Mesenchymal stem cell (in vitro differentiated cells and primary cell): ENCODE measurements around the gene SLC9A5.
A peak's percentile ranks its signal among the peaks of the same experiment; 100 is the strongest.

Experiments
- DNase-seq: peaks from one replicate; pipeline ENCODE4 v3.0.0-alpha.2; 2013
- H2AFZ ChIP-seq: one replicate; pipeline ENCODE4 v1.6.1; 2013; ENCODE audit warnings: low read depth, mild to moderate bottlenecking, control low read depth, inconsistent platforms, low read length, moderate library complexity
- H2AK5ac ChIP-seq: 2 replicates; pipeline ENCODE4 v1.6.1; 2013; ENCODE audit warnings: low read length, moderate library complexity, mild to moderate bottlenecking, inconsistent platforms; ENCODE audit not compliant: severe bottlenecking
- H2BK120ac ChIP-seq: one replicate; pipeline ENCODE4 v1.6.1; 2013; ENCODE audit warnings: low read depth, mild to moderate bottlenecking, inconsistent platforms, low read length, moderate library complexity
- H2BK12ac ChIP-seq, 2 experiments: one replicate each; pipeline ENCODE4 v1.6.1; 2013; ENCODE audit warnings: inconsistent platforms in 2 of 2, low read length in 2 of 2, mild to moderate bottlenecking in 2 of 2, moderate library complexity in 2 of 2, control low read depth in 1 of 2
- H2BK15ac ChIP-seq: one replicate; pipeline ENCODE4 v1.6.1; 2013; ENCODE audit warnings: mild to moderate bottlenecking, low read depth, inconsistent platforms; ENCODE audit not compliant: poor library complexity, severe bottlenecking
- H2BK5ac ChIP-seq: 2 replicates; pipeline ENCODE4 v1.6.1; 2013; ENCODE audit warnings: low read depth, mild to moderate bottlenecking, low read length, control low read depth, inconsistent platforms; ENCODE audit not compliant: poor library complexity, severe bottlenecking
- H3K14ac ChIP-seq, 2 experiments: one replicate each; pipeline ENCODE4 v1.6.1; 2013; ENCODE audit warnings: inconsistent platforms in 2 of 2, low read length in 2 of 2, control low read depth in 1 of 2, mild to moderate bottlenecking in 1 of 2, moderate library complexity in 1 of 2
- H3K18ac ChIP-seq, 2 experiments: one replicate each; pipeline ENCODE4 v1.6.1; 2013; ENCODE audit warnings: inconsistent platforms in 2 of 2, low read length in 2 of 2, control low read depth in 1 of 2, low read depth in 1 of 2, mild to moderate bottlenecking in 1 of 2
- H3K23ac ChIP-seq, 2 experiments: one replicate each; pipeline ENCODE4 v1.6.1; 2013; ENCODE audit warnings: inconsistent platforms in 2 of 2, low read length in 2 of 2, mild to moderate bottlenecking in 2 of 2, moderate library complexity in 2 of 2, control low read depth in 1 of 2
- H3K27ac ChIP-seq: 2 replicates; pipeline ENCODE4 v1.5.1; 2013; ENCODE audit warnings: mild to moderate bottlenecking, moderate library complexity, low read length, control low read depth, inconsistent platforms; ENCODE audit not compliant: poor library complexity, severe bottlenecking
- H3K27me3 ChIP-seq, 2 experiments: 2 replicates each; pipeline versions ENCODE4 v1.6.1 to v1.7.0; 2013; ENCODE audit warnings: low read length in 2 of 2, mild to moderate bottlenecking in 2 of 2, moderate library complexity in 2 of 2, control low read depth in 1 of 2, inconsistent platforms in 1 of 2; ENCODE audit not compliant: control insufficient read depth in 1 of 2, insufficient read depth in 1 of 2
- H3K36me3 ChIP-seq, 2 experiments: 2 replicates each; pipeline versions ENCODE4 v1.6.1 to v1.7.0; 2013; ENCODE audit warnings: low read length in 2 of 2, control low read depth in 1 of 2, inconsistent platforms in 1 of 2, low read depth in 1 of 2, mild to moderate bottlenecking in 1 of 2; ENCODE audit not compliant: insufficient read depth in 2 of 2, control insufficient read depth in 1 of 2
- H3K4ac ChIP-seq, 2 experiments: one replicate each; pipeline ENCODE4 v1.6.1; 2013; ENCODE audit warnings: inconsistent platforms in 2 of 2, low read length in 2 of 2, mild to moderate bottlenecking in 2 of 2, moderate library complexity in 2 of 2, control low read depth in 1 of 2, low read depth in 1 of 2
- H3K4me1 ChIP-seq: 2 replicates; pipeline ENCODE4 v1.6.1; 2013; ENCODE audit warnings: low read depth, low read length, control low read depth; ENCODE audit not compliant: control insufficient read depth, insufficient read depth
- H3K4me2 ChIP-seq: 2 replicates; pipeline ENCODE4 v1.6.1; 2013; ENCODE audit warnings: low read length, mild to moderate bottlenecking, inconsistent platforms; ENCODE audit not compliant: poor library complexity, severe bottlenecking
- H3K4me3 ChIP-seq, 2 experiments: 2 replicates each; pipeline versions ENCODE4 v1.5.1 to v1.7.0; 2013; ENCODE audit warnings: low read length in 2 of 2, mild to moderate bottlenecking in 2 of 2, control low read depth in 1 of 2, low read depth in 1 of 2; ENCODE audit not compliant: insufficient read depth in 1 of 2
- H3K79me1 ChIP-seq: replicated peaks from 2 replicates; pipeline ENCODE4 v1.6.1; 2013; ENCODE audit warnings: mild to moderate bottlenecking, control low read depth, low read length, inconsistent platforms; ENCODE audit not compliant: poor library complexity, severe bottlenecking
- H3K9ac ChIP-seq: 2 replicates; pipeline ENCODE4 v1.7.0; 2013; ENCODE audit warnings: mild to moderate bottlenecking, low read length, moderate library complexity
- H3K9me3 ChIP-seq: 2 replicates; pipeline ENCODE4 v1.7.0; 2013; ENCODE audit warnings: mild to moderate bottlenecking, low read length; ENCODE audit not compliant: control insufficient read depth
- H4K8ac ChIP-seq: one replicate; pipeline ENCODE4 v1.6.1; 2013; ENCODE audit warnings: inconsistent platforms, mild to moderate bottlenecking, low read length, moderate library complexity
- H4K91ac ChIP-seq: one replicate; pipeline ENCODE4 v1.6.1; 2013; ENCODE audit warnings: mild to moderate bottlenecking, low read length, inconsistent platforms
- WGBS: methylation state at CpG from one replicate; pipeline ENCODE4 v1.1.7; 2013; ENCODE audit warnings: mixed read lengths; 5-methylcytosine and 5-hydroxymethylcytosine counted together

Gene SLC9A5

DNA sequence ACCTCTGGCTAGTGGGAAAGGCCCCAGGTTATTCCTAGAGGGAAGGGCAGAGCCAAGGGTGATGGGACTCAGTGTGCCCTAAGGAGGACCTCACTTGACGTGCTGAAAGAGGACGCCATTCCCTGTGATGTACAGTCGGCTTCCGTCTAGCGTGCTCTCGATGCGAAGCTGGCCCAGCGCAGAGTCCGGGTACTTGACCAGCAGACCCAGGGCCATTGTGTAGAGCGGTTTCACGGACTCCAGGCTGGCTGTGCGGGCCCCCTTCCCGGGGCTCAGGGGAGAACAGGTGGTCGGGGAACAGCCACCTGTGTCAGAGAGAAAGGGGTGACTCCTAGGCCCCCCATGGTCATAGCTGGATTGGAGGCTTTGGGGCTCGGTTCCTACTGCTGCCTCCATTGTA lies 50.5 kb downstream of the SLC9A5 start:
- H3K14ac ChIP-seq: no peak overlapping the region
- H3K4me3 ChIP-seq: no peak overlapping the region
- no peak overlapping the region for H4K8ac ChIP-seq
- no peaks in the 10 kb centered on the region for H3K9me3 ChIP-seq
- H3K27me3 ChIP-seq: peaks cover 0 to 32% of the 10 kb centered on the region in 2 experiments
- H2BK5ac ChIP-seq: no peak overlapping the region
- H2AK5ac ChIP-seq: no peak overlapping the region
- no peak overlapping the region for H2BK15ac ChIP-seq
- H3K36me3 ChIP-seq: no peaks in the 10 kb centered on the region
- H3K79me1 ChIP-seq: no peaks in the 10 kb centered on the region
- H3K4me2 ChIP-seq: no peak overlapping the region
- DNase-seq: no peak
- peaks cover 4% of the 10 kb centered on the region for H3K4me1 ChIP-seq
- no peak overlapping the region for H3K4ac ChIP-seq
- H3K18ac ChIP-seq: no peak overlapping the region
- no peak overlapping the region for H2BK120ac ChIP-seq
- WGBS: 94% methylated on average over 15 of the region's 15 CpGs
- no peak overlapping the region for H3K23ac ChIP-seq
- no peak overlapping the region for H2BK12ac ChIP-seq
- H2AFZ ChIP-seq: no peak overlapping the region
- no peak overlapping the region for H3K27ac ChIP-seq
- H3K9ac ChIP-seq: no peak overlapping the region
- H4K91ac ChIP-seq: no peak overlapping the region

DNA sequence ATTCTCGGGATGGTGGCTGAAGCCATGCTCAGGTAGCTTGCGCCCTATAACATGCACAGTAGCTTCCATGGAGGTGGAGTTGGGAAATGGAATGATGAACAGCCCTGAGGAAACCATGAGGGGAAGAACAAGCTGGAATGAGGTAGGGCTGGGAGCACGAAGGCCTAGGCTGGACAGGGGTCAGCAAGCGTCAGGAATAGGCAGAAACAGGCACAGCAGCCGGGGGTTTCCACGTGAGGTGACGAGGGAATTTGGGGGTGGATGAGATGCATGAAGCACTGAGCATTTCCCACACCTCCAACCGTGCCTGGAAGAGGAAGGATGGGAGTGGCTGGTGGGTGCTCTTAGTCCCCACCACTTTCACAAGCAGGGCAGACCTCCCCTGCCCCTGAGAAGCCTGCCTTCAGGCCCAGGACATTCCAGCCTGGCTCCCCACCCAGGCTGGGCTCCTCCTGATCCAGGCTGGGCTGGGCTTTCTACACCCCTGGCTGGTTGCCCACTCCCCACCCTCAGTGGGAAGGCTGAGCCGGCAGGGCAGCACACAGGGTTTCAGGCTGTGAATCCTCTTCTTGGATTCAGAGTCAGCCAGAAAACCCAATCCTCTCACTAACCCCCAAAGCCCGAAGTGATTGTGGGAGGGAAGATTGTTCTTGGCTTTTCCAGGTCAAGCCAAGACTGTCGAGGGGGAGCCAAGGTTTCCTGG lies 52.5 kb downstream of the SLC9A5 start:
- peak overlapping the region in 1 of 2 experiments; percentile 37 for H3K18ac ChIP-seq
- H3K4me2 ChIP-seq: no peak overlapping the region
- H3K14ac ChIP-seq: no peak overlapping the region
- no peak overlapping the region for H4K8ac ChIP-seq
- H3K27me3 ChIP-seq: peaks cover 0 to 20% of the 10 kb centered on the region in 2 experiments
- no peak overlapping the region for H2BK5ac ChIP-seq
- no peaks in the 10 kb centered on the region for H3K36me3 ChIP-seq
- H2BK120ac ChIP-seq: no peak overlapping the region
- H3K9ac ChIP-seq: peak overlapping the region; percentile 36
- no peak overlapping the region for H3K4me3 ChIP-seq
- no peak overlapping the region for H2BK15ac ChIP-seq
- H2AK5ac ChIP-seq: no peak overlapping the region
- 86% methylated on average over 7 of the region's 11 CpGs for WGBS
- H3K23ac ChIP-seq: no peak overlapping the region
- H3K4me1 ChIP-seq: peaks cover 4% of the 10 kb centered on the region
- no peak overlapping the region for H3K27ac ChIP-seq
- no peak overlapping the region for H2AFZ ChIP-seq
- peak overlapping the region in 1 of 2 experiments; percentile 42 for H2BK12ac ChIP-seq
- H3K4ac ChIP-seq: no peak overlapping the region
- DNase-seq: no peak
- H4K91ac ChIP-seq: peak overlapping the region; percentile 6
- no peaks in the 10 kb centered on the region for H3K79me1 ChIP-seq
- no peaks in the 10 kb centered on the region for H3K9me3 ChIP-seq

DNA sequence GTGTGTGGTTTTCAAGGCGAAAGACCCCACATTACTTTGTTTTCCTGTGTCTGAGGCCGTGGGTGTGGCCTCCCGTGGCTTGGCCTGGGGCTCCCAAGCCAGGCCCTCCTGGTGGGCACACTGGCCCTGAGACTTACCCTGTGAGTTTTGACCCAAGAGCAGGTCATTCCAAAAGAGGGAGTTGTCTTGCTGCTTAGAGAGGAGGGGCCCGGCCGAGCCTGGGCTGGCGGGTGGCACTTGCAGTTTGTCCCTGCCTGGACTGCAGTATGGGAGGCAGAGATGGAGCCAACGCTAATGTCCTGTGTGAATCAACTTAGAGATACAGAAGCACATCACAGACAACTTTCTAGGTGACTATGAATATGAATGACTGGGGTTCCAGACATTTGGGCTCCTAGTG lies 53.3 kb downstream of the SLC9A5 start:
- Histone ChIP-seq H3K14ac (no peak overlapping the region), H2BK15ac (no peak overlapping the region), H3K27me3 (peaks cover 0 to 19% of the 10 kb centered on the region in 2 experiments), H2AFZ (no peak overlapping the region), H3K18ac (no peak overlapping the region), H3K23ac (no peak overlapping the region), H2AK5ac (no peak overlapping the region), H3K36me3 (no peaks in the 10 kb centered on the region), H3K79me1 (no peaks in the 10 kb centered on the region), H3K4me3 (no peak overlapping the region), H3K27ac (no peak overlapping the region), H4K91ac (no peak overlapping the region), H4K8ac (no peak overlapping the region), H2BK120ac (no peak overlapping the region), H3K9me3 (no peaks in the 10 kb centered on the region), H3K4me1 (peaks cover 3% of the 10 kb centered on the region), H3K4ac (no peak overlapping the region), H3K4me2 (no peak overlapping the region), H2BK12ac (peak overlapping the region in 1 of 2 experiments; percentile 40), H3K9ac (no peak overlapping the region), H2BK5ac (no peak overlapping the region)
- WGBS: 93% methylated on average over 7 of the region's 7 CpGs
- no peak for DNase-seq

DNA sequence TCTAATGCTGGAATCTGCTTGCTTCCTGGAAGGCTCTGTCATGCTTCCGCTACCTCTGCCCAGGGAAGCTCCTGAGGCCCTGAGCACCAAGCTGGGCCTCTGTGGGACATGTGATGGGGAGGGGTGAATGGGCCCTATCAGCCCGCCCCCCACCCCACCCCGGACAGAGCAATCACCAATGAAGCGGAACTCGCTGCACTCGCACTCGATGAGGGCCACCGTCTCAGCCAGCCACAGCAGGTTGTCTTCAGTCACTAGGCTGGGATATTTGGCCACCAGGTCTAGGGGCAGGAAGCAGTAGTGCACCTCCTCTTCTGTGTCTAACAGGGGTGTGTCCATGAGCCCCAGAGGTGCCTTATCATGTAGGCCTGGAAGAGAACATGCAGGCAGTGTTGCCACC lies 54.2 kb downstream of the SLC9A5 start:
- Histone ChIP-seq H3K4ac (no peak overlapping the region), H3K14ac (no peak overlapping the region), H3K36me3 (no peaks in the 10 kb centered on the region), H3K4me3 (no peak overlapping the region), H2BK5ac (no peak overlapping the region), H2BK15ac (no peak overlapping the region), H3K18ac (no peak overlapping the region), H3K4me2 (no peak overlapping the region), H3K23ac (no peak overlapping the region), H4K8ac (no peak overlapping the region), H3K27me3 (peaks cover 0 to 15% of the 10 kb centered on the region in 2 experiments), H3K9ac (no peak overlapping the region), H2AK5ac (no peak overlapping the region), H3K79me1 (no peaks in the 10 kb centered on the region), H2BK120ac (no peak overlapping the region), H3K27ac (no peak overlapping the region), H4K91ac (no peak overlapping the region), H2BK12ac (no peak overlapping the region), H3K9me3 (no peaks in the 10 kb centered on the region), H2AFZ (no peak overlapping the region), H3K4me1 (peaks cover 3% of the 10 kb centered on the region)
- 83% methylated on average over 8 of the region's 8 CpGs for WGBS
- DNase-seq: no peak
